Measurements from ENCODE around the gene BSDC1. TPM values are rescaled to one million over a fixed set of nuclear protein-coding genes. Genes with fewer than 3 reads are reported as not detected.

The BSDC1 gene
- total RNA-seq, 6 experiments from 2014 or later = 44.5 to 73.1 (median 62.1) TPM

GRCh38 chr1:32367912-32368635 lies 26.2 kb downstream of the BSDC1 start:
- Histone ChIP-seq H3K4me1 (no peaks in the 10 kb centered on the region), H3K9me3 (no peaks in the 10 kb centered on the region), H3K36me3 (peaks cover 0 to 76% (median 17%) of the 10 kb centered on the region in 4 donors), H3K27me3 (no peaks in the 10 kb centered on the region), H3K4me3 (no peak overlapping the region), H3K27ac (no peak overlapping the region)
- ATAC-seq (no peak), DNase-seq (no peak)
- 86% methylated on average over 6 of the region's 7 CpGs for WGBS (ENCODE audit: insufficient coverage, low coverage, low lambda C conversion rate, missing lambda C conversion rate)
- intact Hi-C loops (cut with DNase I) = loop anchor here in 1 of 2 donors (10.0 kb wide), 1 partner anchor 153 kb away; no protein-coding TSS in a partner anchor
- no peak for TF ChIP-seq CTCF (IDR thresholded peaks at IDR 0.05)
- no peak for TF ChIP-seq POLR2A (IDR thresholded peaks at IDR 0.05)

GRCh38 chr1:32365445-32365844 lies 28.8 kb downstream of the BSDC1 start:
- ATAC-seq (no peak), DNase-seq (no peak)
- no peaks in the 10 kb centered on the region for H3K27me3 ChIP-seq
- H3K9me3 ChIP-seq = no peaks in the 10 kb centered on the region
- no peak for TF ChIP-seq CTCF (IDR thresholded peaks at IDR 0.05)
- no peak for TF ChIP-seq POLR2A (IDR thresholded peaks at IDR 0.05)
- 79% methylated on average over 5 of the region's 6 CpGs for WGBS (ENCODE audit: insufficient coverage, low coverage, low lambda C conversion rate, missing lambda C conversion rate)
- no peak overlapping the region for H3K4me3 ChIP-seq
- H3K27ac ChIP-seq = no peak overlapping the region
- peaks cover 0 to 59% (median 15%) of the 10 kb centered on the region in 4 donors for H3K36me3 ChIP-seq
- intact Hi-C loops (cut with DNase I) = loop anchor here in 1 of 2 donors (10.0 kb wide), 1 partner anchor 151 kb away; no protein-coding TSS in a partner anchor
- H3K4me1 ChIP-seq = peaks cover 0 to 13% (median 6%) of the 10 kb centered on the region in 4 donors

GRCh38 chr1:32364836-32365235 lies 29.4 kb downstream of the BSDC1 start:
- intact Hi-C loops (cut with DNase I) = loop anchor here in 1 of 2 donors (10.0 kb wide), 1 partner anchor 150 kb away; no protein-coding TSS in a partner anchor
- Histone ChIP-seq H3K9me3 (no peaks in the 10 kb centered on the region), H3K4me1 (peaks cover 0 to 13% (median 6%) of the 10 kb centered on the region in 4 donors), H3K36me3 (peaks cover 0 to 54% (median 15%) of the 10 kb centered on the region in 4 donors), H3K27ac (no peak overlapping the region), H3K4me3 (no peak overlapping the region), H3K27me3 (no peaks in the 10 kb centered on the region)
- no peak for TF ChIP-seq POLR2A (IDR thresholded peaks at IDR 0.05)
- no peak for TF ChIP-seq CTCF (IDR thresholded peaks at IDR 0.05)
- ATAC-seq (no peak), DNase-seq (no peak)
- WGBS (ENCODE audit: insufficient coverage, low coverage, low lambda C conversion rate, missing lambda C conversion rate) = 86% methylated on average over 3 of the region's 5 CpGs

- intact Hi-C loops (cut with DNase I) = loop anchor here in 1 of 2 donors (10.0 kb wide), 1 partner anchor 149 kb away; no protein-coding TSS in a partner anchor
- Histone ChIP-seq H3K4me1 (peaks cover 0 to 13% (median 6%) of the 10 kb centered on the region in 4 donors), H3K36me3 (peaks cover 0 to 43% (median 10%) of the 10 kb centered on the region in 4 donors), H3K9me3 (no peaks in the 10 kb centered on the region), H3K4me3 (no peak overlapping the region), H3K27me3 (no peaks in the 10 kb centered on the region), H3K27ac (no peak overlapping the region)
- 35% methylated on average over 4 of the region's 12 CpGs for WGBS (ENCODE audit: insufficient coverage, low coverage, low lambda C conversion rate, missing lambda C conversion rate)
- peak in 2 of 4 donors; percentile 30 to 39 for TF ChIP-seq CTCF (IDR thresholded peaks at IDR 0.05)
- no peak for TF ChIP-seq POLR2A (IDR thresholded peaks at IDR 0.05)
- DNase-seq (peak; percentile 75 to 84 (median 82)), ATAC-seq (peak; percentile 61 to 73 (median 72))
These were observed 30.5 kb downstream of the BSDC1 start for GRCh38 chr1:32363713-32364112.
